Pulmonary artery endothelial cell (primary cell): ENCODE results near the gene GFAP. TPM values are rescaled to one million over a fixed set of nuclear protein-coding genes. Genes with fewer than 3 reads are reported as not detected.
"Not testable (repeated sequence)": the region's sequence is repeated elsewhere in the genome, so short reads cannot be mapped to it uniquely, and the experiment has no call there.

Source experiments
- DNase-seq: peaks from one replicate; pipeline ENCODE4 v3.0.0-alpha.2; 2011; ENCODE audit warnings: low read depth, low spot score
- total RNA-seq: library from RNA; depleted of rRNA; stranded (reverse); fragments of >200 nt; gene quantifications from 2 replicates; pipeline ENCODE4 v1.2.3, GENCODE V29; 2014

The GFAP gene
- total RNA-seq = 0.35 and 0.53 TPM in 2 replicates

GRCh38 chr17:44915321-44915726 lies at the start of gene GFAP:
TSS of gene GFAP (minus strand) at chr17:44915500. CDS start at chr17:44915486, 14 bp downstream.
- DNase-seq = no peak

- no peak for DNase-seq
Measured at GRCh38 chr17:44961921-44962350, 46.6 kb upstream of the GFAP start.

GRCh38 chr17:44960691-44961090 lies 45.4 kb upstream of the GFAP start:
- DNase-seq = no peak

GRCh38 chr17:44959821-44960531 lies 44.7 kb upstream of the GFAP start:
- no peak for DNase-seq

- no peak for DNase-seq
Measured at GRCh38 chr17:44956998-44957981, 42.0 kb upstream of the GFAP start.

GRCh38 chr17:44955674-44956425 lies 40.5 kb upstream of the GFAP start:
- no peak for DNase-seq

GRCh38 chr17:44952946-44953475 lies 37.7 kb upstream of the GFAP start:
- DNase-seq = no peak

- DNase-seq = no peak
Measured at GRCh38 chr17:44948315-44948795, 33.1 kb upstream of the GFAP start.

GRCh38 chr17:44947461-44948314 lies 32.4 kb upstream of the GFAP start, which contains the start of gene KIF18B:
TSS of gene KIF18B (minus strand) at chr17:44947773. CDS start at chr17:44936344, 11,429 bp downstream.
- DNase-seq = peak; percentile 90

GRCh38 chr17:44945652-44946051 lies 30.4 kb upstream of the GFAP start:
- DNase-seq = not testable (repeated sequence)

GRCh38 chr17:44942456-44942855 lies 27.2 kb upstream of the GFAP start:
- DNase-seq = no peak

GRCh38 chr17:44941712-44942331 lies 26.5 kb upstream of the GFAP start:
- no peak for DNase-seq

- no peak for DNase-seq
Measured at GRCh38 chr17:44940768-44941167, 25.5 kb upstream of the GFAP start.

GRCh38 chr17:44940317-44940716 lies 25.0 kb upstream of the GFAP start:
- DNase-seq = no peak

GRCh38 chr17:44935116-44935515 lies 19.8 kb upstream of the GFAP start:
- DNase-seq = no peak

GRCh38 chr17:44934745-44935105 lies 19.4 kb upstream of the GFAP start:
- no peak for DNase-seq

GRCh38 chr17:44933824-44934744 lies 18.8 kb upstream of the GFAP start:
- DNase-seq = no peak

- DNase-seq = no peak
Measured at GRCh38 chr17:44932787-44933097, 17.4 kb upstream of the GFAP start.
